K562 (cell line): ENCODE measurements around the gene GNAL. TPM values are rescaled to one million over a fixed set of nuclear protein-coding genes. Genes with fewer than 3 reads are reported as not detected.
A peak's percentile ranks its signal among the peaks of the same experiment; 100 is the strongest.

ENCODE experiments used
- ATAC-seq: fragments of 200-7000 bp; cut with Tn5 transposase; 3 replicates; pipeline ENCODE4 v1.9.1; 2020; ENCODE audit warnings: moderate library complexity
- BruUV-seq: library from RNA; stranded (reverse); fragments of 400-500 nt; replicated peaks from 2 replicates; lab custom pipeline; 2021; lab: Mats Ljungman, UMichigan
- CTCF ChIA-PET: fragments of 300-600 bp; formaldehyde crosslinking; extraction: SDS; loops from one replicate; lab custom pipeline; 2021; ENCODE audit warnings: low intra/inter-chr PET ratio; lab: Yijun Ruan, JAX
- POLR2A ChIA-PET: fragments of 300-600, 350-650 bp; sonication (Branson Sonifier 250); formaldehyde crosslinking; extraction: SDS; loops from one replicate; lab custom pipeline; 2021; ENCODE audit warnings: antibody characterized with exemption, inconsistent platforms; lab: Yijun Ruan, JAX
- DNase-seq, 4 experiments: peaks; one replicate each; pipeline versions ENCODE4 v3.0.0 to v3.0.0-alpha.2; 2011 to 2018; ENCODE audit warnings: low spot score in 3 of 4, mixed read lengths in 3 of 4; ENCODE audit errors: extremely low read depth in 1 of 4
- FAIRE-seq: peaks from 2 replicates; lab custom pipeline; 2011; peaks lifted over from hg19 to GRCh38; lab: Jason Lieb, UNC
- H2AFZ ChIP-seq: 2 replicates; pipeline ENCODE4 v1.6.0; 2011; ENCODE audit warnings: low read depth, low read length, control low read depth, inconsistent platforms
- H3K27ac ChIP-seq: fragments of 200-600 bp; 3 replicates; pipeline ENCODE4 v1.8.0; 2011; ENCODE audit warnings: low read depth, mild to moderate bottlenecking, control low read depth, inconsistent platforms, low read length, moderate library complexity, mixed read lengths; ENCODE audit errors: extremely low read depth
- H3K27me3 ChIP-seq, 2 experiments: fragments of 300-600 bp in 1 of 2; 2 replicates in 1 of 2; 3 replicates in 1 of 2; pipeline versions ENCODE4 v1.6.0 to v1.8.0; 2011; ENCODE audit warnings: inconsistent platforms in 2 of 2, low read length in 2 of 2, mild to moderate bottlenecking in 1 of 2, mixed read lengths in 1 of 2, moderate library complexity in 1 of 2; ENCODE audit not compliant: control insufficient read depth in 2 of 2, insufficient read depth in 2 of 2
- H3K36me3 ChIP-seq: fragments of 300-600 bp; 3 replicates; pipeline ENCODE4 v1.8.0; 2011; ENCODE audit warnings: mild to moderate bottlenecking, low read length, inconsistent platforms; ENCODE audit not compliant: control insufficient read depth, insufficient read depth
- H3K4me1 ChIP-seq, 2 experiments: fragments of 200-600 bp in 1 of 2; replicated peaks in 1 of 2; 2 replicates in 1 of 2; 3 replicates in 1 of 2; pipeline versions ENCODE4 v1.5.1 to v1.8.0; 2011; ENCODE audit warnings: inconsistent platforms in 2 of 2, low read length in 2 of 2, mild to moderate bottlenecking in 1 of 2, mixed read lengths in 1 of 2, moderate library complexity in 1 of 2; ENCODE audit not compliant: control insufficient read depth in 2 of 2, insufficient read depth in 2 of 2
- H3K4me2 ChIP-seq: 2 replicates; pipeline ENCODE4 v1.6.1; 2011; ENCODE audit warnings: low read length, control low read depth, inconsistent platforms, mixed read lengths; ENCODE audit not compliant: insufficient read depth
- H3K4me3 ChIP-seq: fragments of 200-600 bp; sonication (generic), shearing (Covaris generic); 2 replicates; pipeline ENCODE4 v1.5.1; 2016; ENCODE audit warnings: control low read depth, inconsistent platforms
- H3K79me2 ChIP-seq: fragments of 200-600 bp; 3 replicates; pipeline ENCODE4 v1.8.0; 2011; ENCODE audit warnings: low read length, inconsistent platforms; ENCODE audit not compliant: control insufficient read depth, insufficient read depth
- H3K9ac ChIP-seq, 2 experiments: 2 replicates each; pipeline versions ENCODE4 v1.6.0 to v1.6.1; 2011; ENCODE audit warnings: low read depth in 2 of 2, low read length in 2 of 2, control low read depth in 1 of 2, inconsistent platforms in 1 of 2, mild to moderate bottlenecking in 1 of 2, mixed read lengths in 1 of 2; ENCODE audit not compliant: insufficient read depth in 1 of 2
- H3K9me1 ChIP-seq: one replicate; pipeline ENCODE4 v1.6.0; 2011; ENCODE audit warnings: inconsistent platforms, mild to moderate bottlenecking, low read length, moderate library complexity; ENCODE audit not compliant: control insufficient read depth, insufficient read depth
- H3K9me3 ChIP-seq: replicated peaks from 2 replicates; pipeline ENCODE4 v1.5.1; 2011; ENCODE audit warnings: low read depth, low read length, inconsistent platforms; ENCODE audit not compliant: control insufficient read depth, insufficient read depth
- H4K20me1 ChIP-seq: replicated peaks from 2 replicates; pipeline ENCODE4 v1.6.1; 2011; ENCODE audit warnings: low read length, inconsistent platforms, mixed read lengths; ENCODE audit not compliant: control insufficient read depth, insufficient read depth
- BMI1 ChIP-seq: fragments of 150-350 bp; IDR thresholded peaks from 2 replicates; pipeline ENCODE4 v1.6.1; 2014; ENCODE audit warnings: low read length
- DNMT1 ChIP-seq: fragments of 450-650 bp; IDR thresholded peaks from 2 replicates; pipeline ENCODE4 v1.6.1; 2016; ENCODE audit warnings: antibody characterized with exemption, mild to moderate bottlenecking
- ELF4 ChIP-seq: fragments of 450-650 bp; formaldehyde crosslinking; IDR thresholded peaks from 2 replicates; pipeline ENCODE4 v1.4.0; 2022; ENCODE audit warnings: missing genetic modification characterization
- FOXP1 ChIP-seq: sonication (generic); formaldehyde crosslinking; IDR thresholded peaks from 2 replicates; pipeline ENCODE4 v1.8.0; 2022; ENCODE audit warnings: mild to moderate bottlenecking, missing genetic modification reagents
- FUS ChIP-seq: fragments of 200-400 bp; formaldehyde crosslinking; optimal IDR thresholded peaks from 2 replicates; pipeline ENCODE3; 2017; ENCODE audit warnings: low read depth, low read length
- NELFE ChIP-seq: IDR thresholded peaks from 2 replicates; pipeline ENCODE4 v1.6.1; 2011; ENCODE audit warnings: mild to moderate bottlenecking; ENCODE audit not compliant: insufficient read depth, insufficient read length
- NFE2L1 ChIP-seq: fragments of 450-650 bp; IDR thresholded peaks from 2 replicates; pipeline ENCODE4 v1.6.1; 2016; ENCODE audit warnings: missing genetic modification characterization, low read depth, mild to moderate bottlenecking, missing compliant biosample characterization, moderate library complexity, borderline replicate concordance
- NR2C1 ChIP-seq, 2 experiments: fragments of 450-650 bp; IDR thresholded peaks; 2 replicates each; pipeline ENCODE4 v1.6.1; 2017; ENCODE audit warnings: mild to moderate bottlenecking in 2 of 2, antibody characterized with exemption in 1 of 2, inconsistent platforms in 1 of 2, missing compliant biosample characterization in 1 of 2, missing genetic modification characterization in 1 of 2
- SMAD1 ChIP-seq: fragments of 150-350 bp; IDR thresholded peaks from 2 replicates; pipeline ENCODE4 v1.6.1; 2014; ENCODE audit warnings: low read length, low read depth; ENCODE audit not compliant: partially characterized antibody
- SMAD3 ChIP-seq: fragments of 450-650 bp; formaldehyde crosslinking; conservative IDR thresholded peaks from 2 replicates; pipeline ENCODE4 v1.4.0; 2020; ENCODE audit warnings: mild to moderate bottlenecking
- SP1 ChIP-seq: sonication (generic); formaldehyde crosslinking; IDR thresholded peaks from 2 replicates; pipeline ENCODE4 v1.8.1; 2022; ENCODE audit warnings: mild to moderate bottlenecking, missing genetic modification reagents
- ZNF124 ChIP-seq: sonication (generic); formaldehyde crosslinking; IDR thresholded peaks from 2 replicates; pipeline ENCODE4 v1.8.1; 2022; ENCODE audit warnings: missing genetic modification reagents
- ZNF140 ChIP-seq: fragments of 250-450 bp; sonication (Bioruptor Pico); IDR thresholded peaks from 2 replicates; pipeline ENCODE4 v1.8.0; 2021; ENCODE audit warnings: moderate library complexity, mild to moderate bottlenecking, inconsistent platforms
- ZNF232 ChIP-seq: sonication (generic); formaldehyde crosslinking; IDR thresholded peaks from 2 replicates; pipeline ENCODE4 v1.8.0; 2022; ENCODE audit warnings: mild to moderate bottlenecking, missing genetic modification reagents
- ZNF3 ChIP-seq: fragments of 250-450 bp; sonication (Bioruptor Pico); IDR thresholded peaks from 2 replicates; pipeline ENCODE4 v1.5.0; 2021; ENCODE audit warnings: mild to moderate bottlenecking, moderate library complexity
- ZNF644 ChIP-seq: fragments of 200-800 bp; sonication (Bioruptor generic); IDR thresholded peaks from 2 replicates; pipeline ENCODE4 v1.6.1; 2016; ENCODE audit warnings: low read depth, missing genetic modification characterization, missing compliant biosample characterization
- WGBS: fragments of 100-300 bp; shearing (Covaris generic); methylation state at CpG from one replicate; pipeline ENCODE4 v1.1.6; 2016; ENCODE audit warnings: low coverage, mixed read lengths; ENCODE audit not compliant: insufficient coverage; ENCODE audit errors: missing lambda C conversion rate; 5-methylcytosine and 5-hydroxymethylcytosine counted together
- in situ Hi-C: fragments of 300-500 bp; cut with MboI; formaldehyde crosslinking; loops from 4 replicates; pipeline ENCODE4 v1.15.0; 2018; ENCODE audit warnings: inconsistent platforms, mixed read lengths
- intact Hi-C: fragments of 100-400 bp; cut with micrococcal nuclease; formaldehyde crosslinking; loops from 2 replicates; pipeline ENCODE4 v1.14.2; 2022
- polyA plus RNA-seq, 8 experiments: library from polyadenylated mRNA; depleted of rRNA in 4 of 8; stranded (reverse) in 5 of 8; unstranded in 3 of 8; fragments of >200 nt; fragmentation: Nextera tagmentation in 2 of 8; fragmentation: Illumina TruSeq in 1 of 8; extraction: Ambion mirVana in 2 of 8; extraction: Trizol in 1 of 8; gene quantifications; 2 replicates each; pipeline versions ENCODE4 v1.2.1 to v1.2.3, GENCODE V29; 2011 to 2014; ENCODE audit warnings: inconsistent platforms in 1 of 8, missing spikeins in 1 of 8
- total RNA-seq, 7 experiments: library from RNA; depleted of rRNA in 6 of 7; stranded (reverse); fragments of >200 nt in 6 of 7; fragmentation: Illumina TruSeq in 2 of 7; extraction: Trizol in 2 of 7; gene quantifications; 2 replicates each; pipeline versions ENCODE4 v1.2.1 to v1.2.3, GENCODE V29; 2011 to 2021; ENCODE audit warnings: low replicate concordance in 1 of 7
- TF ChIP-seq, protein P1 (sequence below): conservative IDR thresholded peaks from 2 replicates; pipeline ENCODE4 v1.6.1; 2011; ENCODE audit warnings: low read depth, mild to moderate bottlenecking, low read length; ENCODE audit not compliant: control insufficient read depth
- TF ChIP-seq, protein P2 (sequence below): fragments of 450-650 bp; IDR thresholded peaks from 2 replicates; pipeline ENCODE4 v1.6.1; 2018; ENCODE audit warnings: mild to moderate bottlenecking, low read depth; ENCODE audit not compliant: partially characterized antibody
- TF ChIP-seq, protein P3 (sequence below), 3 experiments: fragments of 200-800 bp in 1 of 3; sonication (Bioruptor generic) in 1 of 3; sonication (generic) in 1 of 3; formaldehyde crosslinking in 1 of 3; IDR thresholded peaks; 2 replicates each; pipeline versions ENCODE4 v1.6.1 to v1.8.0; 2016 to 2022; ENCODE audit warnings: mild to moderate bottlenecking in 2 of 3, missing compliant biosample characterization in 2 of 3, missing genetic modification characterization in 2 of 3, missing genetic modification reagents in 1 of 3

The GNAL gene
- total and polyA plus RNA-seq, 9 of the 15 experiments (the other 6 are each of a cell fraction or from before 2014, with no cell fraction given), result under 0.01 to 0.10 (median 0.01) TPM; not detected in 5

DNA sequence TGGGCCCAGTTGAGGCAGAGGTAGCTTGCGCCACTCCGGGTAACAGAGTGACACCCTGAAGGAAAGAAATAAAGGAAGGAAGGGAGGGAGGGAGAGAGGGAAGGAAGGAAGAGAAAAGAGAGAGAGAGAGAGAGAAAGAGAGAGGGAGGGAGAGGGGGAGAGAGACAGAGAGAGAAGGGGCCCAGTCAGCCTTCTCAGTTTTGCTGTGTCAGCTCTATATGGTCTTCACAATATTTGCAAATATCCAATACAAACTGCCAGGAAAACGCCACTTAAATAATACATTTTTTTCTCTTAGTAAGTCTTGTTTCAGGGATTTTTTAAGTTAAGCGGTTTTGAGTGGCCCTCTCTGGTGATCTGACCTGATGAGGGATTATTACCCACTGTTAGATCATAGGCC, 156.6 kb downstream of the GNAL start (continued):
- TF ChIP-seq, protein P1, sequence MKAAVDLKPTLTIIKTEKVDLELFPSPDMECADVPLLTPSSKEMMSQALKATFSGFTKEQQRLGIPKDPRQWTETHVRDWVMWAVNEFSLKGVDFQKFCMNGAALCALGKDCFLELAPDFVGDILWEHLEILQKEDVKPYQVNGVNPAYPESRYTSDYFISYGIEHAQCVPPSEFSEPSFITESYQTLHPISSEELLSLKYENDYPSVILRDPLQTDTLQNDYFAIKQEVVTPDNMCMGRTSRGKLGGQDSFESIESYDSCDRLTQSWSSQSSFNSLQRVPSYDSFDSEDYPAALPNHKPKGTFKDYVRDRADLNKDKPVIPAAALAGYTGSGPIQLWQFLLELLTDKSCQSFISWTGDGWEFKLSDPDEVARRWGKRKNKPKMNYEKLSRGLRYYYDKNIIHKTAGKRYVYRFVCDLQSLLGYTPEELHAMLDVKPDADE, result no peak
- TF ChIP-seq ZNF232 (CRISPR knock-in tag), result no peak
- TF ChIP-seq, protein P2, sequence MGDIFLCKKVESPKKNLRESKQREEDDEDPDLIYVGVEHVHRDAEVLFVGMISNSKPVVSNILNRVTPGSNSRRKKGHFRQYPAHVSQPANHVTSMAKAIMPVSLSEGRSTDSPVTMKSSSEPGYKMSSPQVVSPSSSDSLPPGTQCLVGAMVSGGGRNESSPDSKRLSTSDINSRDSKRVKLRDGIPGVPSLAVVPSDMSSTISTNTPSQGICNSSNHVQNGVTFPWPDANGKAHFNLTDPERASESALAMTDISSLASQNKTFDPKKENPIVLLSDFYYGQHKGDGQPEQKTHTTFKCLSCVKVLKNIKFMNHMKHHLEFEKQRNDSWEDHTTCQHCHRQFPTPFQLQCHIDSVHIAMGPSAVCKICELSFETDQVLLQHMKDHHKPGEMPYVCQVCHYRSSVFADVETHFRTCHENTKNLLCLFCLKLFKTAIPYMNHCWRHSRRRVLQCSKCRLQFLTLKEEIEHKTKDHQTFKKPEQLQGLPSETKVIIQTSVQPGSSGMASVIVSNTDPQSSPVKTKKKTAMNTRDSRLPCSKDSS, result no peak

DNA sequence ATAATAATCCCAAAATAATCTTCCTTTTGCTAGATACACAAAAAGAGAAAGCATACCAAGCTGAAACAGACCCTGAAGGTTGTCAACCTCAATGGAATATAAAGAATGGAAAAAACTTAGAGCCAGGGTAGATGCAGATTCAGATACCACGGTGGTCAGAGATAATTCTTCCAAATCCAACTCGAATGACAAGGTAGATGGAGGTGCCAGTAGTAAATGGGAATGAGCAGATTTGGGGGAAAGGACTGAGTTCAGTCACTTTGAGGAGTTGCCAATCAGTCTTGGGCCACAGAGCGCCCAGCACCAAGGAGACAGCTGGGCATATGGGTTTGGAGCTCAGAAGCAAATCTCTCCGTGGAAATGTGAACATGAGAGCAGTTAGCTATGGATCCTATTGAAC, 158.7 kb downstream of the GNAL start:
- no peak overlapping the region; a peak in 1 of 4 replicates for H3K9ac ChIP-seq
- no peak for FAIRE-seq
- DNase-seq, result no peak
- intact Hi-C loops (no loop called here), in situ Hi-C loops (no loop called here)
- peaks cover 16% of the 10 kb centered on the region for H3K79me2 ChIP-seq
- peaks cover 11 to 16% of the 10 kb centered on the region in 2 experiments; a peak in 4 of 5 replicates for H3K4me1 ChIP-seq
- 0 out of 3 replicates have a peak, but pooled peaks cover 2% of the 10 kb centered on the region for H3K36me3 ChIP-seq
- no peaks in the 10 kb centered on the region for H3K9me1 ChIP-seq
- BruUV-seq, result no TSS peak
- H3K4me2 ChIP-seq, result no peak overlapping the region; the same call in 1 of the 2 replicates
- POLR2A ChIA-PET, result interaction anchor here (0.5 to 0.9 kb wide), 3 partner anchors 8 to 187 kb away, joined by 3 to 4 read pairs (median 3); no protein-coding TSS in a partner anchor
- no peaks in the 10 kb centered on the region for H3K27me3 ChIP-seq
- 0 out of 2 replicates have a peak, but pooled peaks cover 4% of the 10 kb centered on the region for H4K20me1 ChIP-seq
- H3K27ac ChIP-seq, result no peak overlapping the region
- H3K4me3 ChIP-seq, result no peak overlapping the region
- peak overlapping the region; percentile 25 for H2AFZ ChIP-seq
- WGBS, result 34% methylated on average over 4 of the region's 4 CpGs
- H3K9me3 ChIP-seq, result no peaks in the 10 kb centered on the region
- no peak for ATAC-seq
- CTCF ChIA-PET, result no interaction called here
- TF ChIP-seq, protein P3, sequence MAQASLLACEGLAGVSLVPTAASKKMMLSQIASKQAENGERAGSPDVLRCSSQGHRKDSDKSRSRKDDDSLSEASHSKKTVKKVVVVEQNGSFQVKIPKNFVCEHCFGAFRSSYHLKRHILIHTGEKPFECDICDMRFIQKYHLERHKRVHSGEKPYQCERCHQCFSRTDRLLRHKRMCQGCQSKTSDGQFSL (CRISPR knock-in tag; IDR thresholded peaks at IDR 0.05), result no peak
- TF ChIP-seq, protein P3 (tag; IDR thresholded peaks at IDR 0.05), result no peak
- TF ChIP-seq ZNF140 (CRISPR knock-in tag) (no peak), SP1 (CRISPR knock-in tag) (no peak), FOXP1 (no peak), NELFE (no peak), BMI1 (no peak), ZNF644 (tag) (no peak), ZNF124 (CRISPR knock-in tag) (no peak), SMAD1 (no peak), NFE2L1 (tag) (no peak), SMAD3 (CRISPR knock-in tag) (no peak), DNMT1 (no peak), ELF4 (CRISPR knock-in tag) (no peak), ZNF3 (no peak), NR2C1 (IDR thresholded peaks at IDR 0.05) (no peak), NR2C1 (tag; IDR thresholded peaks at IDR 0.05) (no peak), FUS (no peak)
